CD4-positive, alpha-beta T cell treated with Interleukin-4 for 1 hour (primary cell): Measurements from ENCODE around the gene SH3BGRL.
"Not testable (repeated sequence)": the region's sequence is repeated elsewhere in the genome, so short reads cannot be mapped to it uniquely, and the experiment has no call there.

Experiments used
- DNase-seq, 2 donors: peaks; one replicate each; pipeline ENCODE4 v3.0.0-alpha.2; 2020 to 2022

The SH3BGRL gene

GRCh38 chrX:81259714-81260395, 58.0 kb downstream of the SH3BGRL start:
- DNase-seq, result no peak

- DNase-seq, result no peak
Observed at GRCh38 chrX:81261576-81261975, 59.7 kb downstream of the SH3BGRL start.

DNA sequence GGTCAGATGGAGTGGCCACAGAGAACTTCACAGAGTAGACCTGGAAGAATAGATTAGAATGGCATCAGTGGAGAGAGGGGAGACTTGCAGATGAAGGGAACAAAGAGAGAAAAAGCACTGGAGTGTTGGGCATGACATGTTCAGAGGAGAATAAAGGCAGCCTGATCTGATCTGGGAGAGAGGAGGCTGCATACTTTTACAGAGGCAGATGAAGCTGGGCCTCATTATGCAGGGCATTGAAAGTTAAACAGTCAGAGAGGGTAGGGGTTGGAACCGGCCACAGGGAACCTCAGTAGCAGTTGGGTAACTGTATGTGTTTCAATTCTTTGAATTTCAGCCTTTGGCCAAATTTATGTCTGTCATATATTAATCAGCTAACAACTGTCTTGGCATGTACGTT, 61.2 kb downstream of the SH3BGRL start:
- no peak for DNase-seq

GRCh38 chrX:81278616-81279015, 76.7 kb downstream of the SH3BGRL start:
- DNase-seq, result no peak

- no peak for DNase-seq
Observed at GRCh38 chrX:81280148-81280547, 78.2 kb downstream of the SH3BGRL start.

DNA sequence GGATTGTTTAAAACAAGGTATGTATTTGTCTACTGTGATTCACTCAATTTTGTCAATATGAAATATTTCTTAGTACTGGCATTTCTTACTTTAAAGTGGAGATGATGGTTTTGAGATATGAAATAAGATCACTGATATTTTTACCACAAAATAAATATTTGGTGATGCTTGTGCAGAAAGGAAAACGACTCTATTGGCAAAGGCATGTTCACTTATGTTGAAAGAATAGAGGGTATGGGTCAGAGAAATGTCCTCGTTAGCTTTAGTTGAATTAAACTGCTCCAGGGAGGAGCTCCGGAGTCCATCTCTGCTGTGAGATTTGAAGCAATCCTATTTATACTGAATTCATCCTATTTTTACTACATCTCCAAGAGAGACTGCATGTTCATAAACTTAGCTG, 84.2 kb downstream of the SH3BGRL start:
- no peak for DNase-seq

GRCh38 chrX:81286608-81287007, 84.7 kb downstream of the SH3BGRL start:
- no peak for DNase-seq

DNA sequence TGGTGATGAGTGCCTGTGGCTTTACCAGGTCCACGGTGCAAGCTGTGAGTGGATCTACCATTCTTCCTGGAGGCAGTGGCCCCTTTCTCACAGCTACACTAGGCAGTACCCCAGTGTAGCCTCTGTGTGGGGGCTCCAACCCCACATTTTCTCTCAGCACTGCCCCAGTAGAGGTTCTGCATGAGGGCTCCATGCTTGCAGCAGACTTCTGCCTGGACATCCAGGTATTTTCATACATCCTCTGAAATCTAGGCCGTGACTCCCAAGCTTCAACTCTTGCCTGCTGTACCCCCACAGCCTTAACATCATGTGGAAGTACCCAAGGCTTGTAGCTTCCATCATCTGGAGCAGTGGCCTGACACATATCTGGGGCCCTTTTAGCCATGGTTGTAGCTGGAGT, 90.1 kb downstream of the SH3BGRL start:
- DNase-seq, result no peak

- DNase-seq, result no peak
Observed at GRCh38 chrX:81294101-81294500, 92.2 kb downstream of the SH3BGRL start.

DNA sequence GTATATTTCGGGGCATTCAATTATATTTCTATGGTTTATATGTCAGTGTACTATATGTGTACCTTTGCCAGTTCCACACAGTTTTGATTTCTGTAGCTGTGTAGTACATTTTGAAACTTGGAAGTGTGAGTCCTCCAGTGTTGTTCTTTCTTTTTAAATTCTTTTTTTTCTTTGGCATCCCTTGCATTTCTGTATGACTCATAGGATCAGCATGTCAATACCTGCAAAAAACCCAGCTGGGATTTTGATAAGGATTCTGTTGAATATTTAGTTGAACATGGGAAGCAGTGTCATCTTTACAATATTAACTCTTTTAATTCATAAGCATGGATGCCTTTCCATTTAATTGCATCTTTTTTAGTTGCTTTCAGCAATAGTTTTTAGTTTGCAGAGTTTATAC, 100.0 kb downstream of the SH3BGRL start:
- DNase-seq, result no peak

DNA sequence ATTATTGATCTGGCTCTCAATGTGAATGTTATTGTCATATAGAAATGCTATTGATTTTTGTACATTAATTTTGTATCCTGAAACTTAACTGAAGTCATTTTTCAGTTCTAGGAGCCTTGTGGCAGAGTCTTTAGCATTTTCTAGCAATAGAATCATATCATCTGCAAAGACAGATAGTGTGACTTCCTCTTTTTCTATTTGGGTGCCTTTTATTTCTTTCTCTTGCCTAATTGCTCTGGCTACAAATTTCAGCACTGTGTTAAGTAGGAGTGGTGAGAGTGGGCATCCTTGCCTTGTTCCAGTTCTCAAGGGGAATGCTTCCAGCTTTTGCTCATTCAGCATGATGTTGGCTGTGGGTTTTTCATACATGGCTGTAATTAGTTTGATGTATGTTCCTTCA, 102.7 kb downstream of the SH3BGRL start:
- DNase-seq, result no peak

DNA sequence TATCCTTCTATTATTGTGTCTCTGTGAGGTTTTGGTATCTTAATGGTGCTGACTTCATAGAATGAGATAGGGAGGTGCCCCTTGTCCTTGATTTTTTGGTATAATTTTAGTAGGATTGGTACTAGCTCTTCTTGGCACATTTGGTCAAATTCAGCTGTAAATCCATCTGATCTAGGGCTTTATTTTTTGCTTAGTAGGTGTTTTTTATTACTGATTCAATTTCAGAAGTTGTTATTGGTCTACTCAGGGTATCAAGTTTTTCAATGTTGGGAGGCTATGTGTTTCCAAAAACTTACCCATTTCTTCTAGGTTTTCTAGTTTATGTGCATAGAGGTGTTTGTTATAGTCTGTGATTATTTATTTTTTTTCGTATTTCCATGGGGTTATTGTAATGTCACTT, 103.3 kb downstream of the SH3BGRL start:
- DNase-seq, result no peak

DNA sequence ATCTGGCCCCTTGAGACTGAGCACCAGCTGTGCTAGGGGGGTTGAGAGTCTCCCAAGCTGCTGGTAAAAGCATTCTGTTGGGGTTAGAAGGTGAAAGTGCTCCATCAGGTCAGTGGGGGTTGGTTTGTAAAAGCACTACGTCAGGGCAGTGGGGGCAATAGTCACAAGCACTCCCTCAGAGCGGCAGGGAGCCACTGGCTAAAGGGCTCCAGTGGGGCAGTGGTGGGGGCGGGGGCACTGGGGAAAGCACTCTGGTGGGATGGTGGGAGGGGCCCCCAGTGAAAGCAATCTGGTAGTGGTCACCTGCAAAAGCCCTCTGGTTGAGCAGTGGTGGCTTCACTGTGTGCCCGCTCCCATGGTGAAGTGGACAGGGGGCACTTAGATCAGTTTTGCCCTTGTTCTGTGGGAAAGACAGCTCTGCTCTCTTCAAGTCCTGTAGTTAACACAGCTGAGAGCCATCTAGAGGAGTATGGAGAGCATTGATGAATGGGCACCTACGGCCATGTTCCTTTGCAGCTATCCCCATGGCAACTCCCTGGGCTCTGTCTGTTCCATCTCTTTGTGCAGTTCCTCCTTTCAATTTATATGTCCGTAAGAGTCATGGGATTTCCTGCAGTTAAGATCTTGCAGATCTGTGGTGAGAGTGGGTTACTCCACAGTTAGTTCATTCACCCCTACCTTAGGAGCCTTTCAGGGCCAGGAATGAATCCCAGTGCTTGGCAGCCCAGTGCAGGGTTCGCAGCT, 106.4 kb downstream of the SH3BGRL start:
- no peak for DNase-seq

GRCh38 chrX:81316163-81316562, 114.3 kb downstream of the SH3BGRL start:
- no peak for DNase-seq

DNA sequence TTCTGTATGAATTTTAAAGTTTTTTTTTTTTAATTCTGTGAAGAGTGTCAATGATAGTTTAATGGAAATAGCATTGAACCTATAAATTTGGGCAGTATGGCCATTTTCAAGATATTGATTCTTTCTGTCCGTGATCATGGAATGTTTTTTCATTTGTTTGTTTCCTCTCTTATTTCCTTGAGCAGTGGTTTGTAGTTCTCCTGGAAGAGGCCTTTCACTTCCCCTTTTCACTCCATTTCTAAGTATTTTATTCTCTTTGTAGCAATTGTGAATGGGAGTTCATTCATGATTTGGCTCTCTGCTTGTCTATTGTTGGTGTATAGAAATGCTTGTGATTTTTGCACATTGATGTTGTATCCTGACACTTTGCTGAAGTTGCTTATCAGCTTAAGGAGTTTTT, 129.8 kb downstream of the SH3BGRL start:
- DNase-seq, result not testable (repeated sequence)

GRCh38 chrX:81336455-81337152, 134.7 kb downstream of the SH3BGRL start:
- DNase-seq, result no peak

GRCh38 chrX:81337805-81338204, 135.9 kb downstream of the SH3BGRL start:
- DNase-seq, result no peak

DNA sequence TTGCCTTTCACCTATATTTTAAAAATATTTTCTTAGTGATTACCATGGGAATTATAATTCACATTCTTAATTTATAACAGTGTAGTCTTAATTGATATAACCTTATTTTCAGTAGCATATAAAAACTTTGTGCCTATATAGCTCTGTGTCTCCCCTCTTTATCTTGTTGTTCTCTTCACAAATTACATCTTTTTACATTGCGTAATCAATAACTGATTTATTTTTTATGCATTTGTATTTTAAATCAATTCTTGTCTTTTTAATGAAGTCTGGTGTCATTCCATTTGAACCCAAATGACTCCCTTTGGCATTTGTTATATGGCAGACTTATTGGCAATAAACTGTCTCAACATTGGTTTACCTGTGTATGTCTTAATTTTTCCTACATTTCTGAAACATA, 137.0 kb downstream of the SH3BGRL start:
- DNase-seq, result no peak

DNA sequence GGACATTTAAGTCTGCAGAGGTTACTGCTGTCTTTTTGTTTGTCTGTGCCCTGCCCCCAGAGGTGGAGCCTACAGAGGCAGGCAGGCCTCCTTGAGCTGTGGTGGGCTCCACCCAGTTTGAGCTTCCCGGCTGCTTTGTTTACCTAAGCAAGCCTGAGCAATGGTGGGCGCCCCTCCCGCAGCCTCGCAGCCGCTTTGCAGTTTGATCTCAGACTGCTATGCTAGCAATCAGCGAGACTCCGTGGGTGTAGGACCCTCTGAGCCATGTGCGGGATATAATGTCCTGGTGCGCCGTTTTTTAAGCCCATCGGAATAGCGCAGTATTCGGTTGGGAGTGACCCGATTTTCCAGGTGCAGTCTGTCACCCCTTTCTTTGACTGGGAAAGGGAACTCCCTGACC, 143.4 kb downstream of the SH3BGRL start:
- not testable (repeated sequence) for DNase-seq
